GM12874 (cell line): ENCODE results near the gene OR5H6.

Experiments used
- TF ChIP-seq, protein P1 (sequence below): IDR thresholded peaks from 2 replicates; pipeline ENCODE4 v1.5.1; 2011; ENCODE audit warnings: low read depth, mild to moderate bottlenecking, control low read depth, low read length, moderate library complexity; ENCODE audit not compliant: insufficient read depth

The OR5H6 gene

DNA sequence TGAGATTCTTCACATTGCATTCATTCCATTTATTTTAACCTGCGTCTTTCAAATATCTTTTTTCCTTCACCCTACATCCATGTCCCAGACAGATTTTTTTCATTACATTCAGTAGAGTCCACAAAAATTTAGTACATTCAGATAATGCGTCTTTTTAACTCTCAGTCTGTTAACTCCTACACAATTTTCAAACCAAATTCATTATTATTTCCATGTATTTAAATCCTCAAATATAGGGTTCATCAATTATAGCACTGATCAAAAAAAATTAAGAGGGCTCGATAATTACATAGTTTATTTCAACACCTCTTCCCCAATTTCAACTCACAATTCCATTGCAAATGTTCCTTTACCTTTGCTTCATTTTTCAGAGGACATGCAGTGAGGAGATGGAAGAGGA lies at the start of gene OR5H6:
TSS of gene OR5H6 (plus strand) at position 301 of the 400 bp plus-strand sequence. CDS start at position 390, 89 bp downstream.
- TF ChIP-seq, protein P1, sequence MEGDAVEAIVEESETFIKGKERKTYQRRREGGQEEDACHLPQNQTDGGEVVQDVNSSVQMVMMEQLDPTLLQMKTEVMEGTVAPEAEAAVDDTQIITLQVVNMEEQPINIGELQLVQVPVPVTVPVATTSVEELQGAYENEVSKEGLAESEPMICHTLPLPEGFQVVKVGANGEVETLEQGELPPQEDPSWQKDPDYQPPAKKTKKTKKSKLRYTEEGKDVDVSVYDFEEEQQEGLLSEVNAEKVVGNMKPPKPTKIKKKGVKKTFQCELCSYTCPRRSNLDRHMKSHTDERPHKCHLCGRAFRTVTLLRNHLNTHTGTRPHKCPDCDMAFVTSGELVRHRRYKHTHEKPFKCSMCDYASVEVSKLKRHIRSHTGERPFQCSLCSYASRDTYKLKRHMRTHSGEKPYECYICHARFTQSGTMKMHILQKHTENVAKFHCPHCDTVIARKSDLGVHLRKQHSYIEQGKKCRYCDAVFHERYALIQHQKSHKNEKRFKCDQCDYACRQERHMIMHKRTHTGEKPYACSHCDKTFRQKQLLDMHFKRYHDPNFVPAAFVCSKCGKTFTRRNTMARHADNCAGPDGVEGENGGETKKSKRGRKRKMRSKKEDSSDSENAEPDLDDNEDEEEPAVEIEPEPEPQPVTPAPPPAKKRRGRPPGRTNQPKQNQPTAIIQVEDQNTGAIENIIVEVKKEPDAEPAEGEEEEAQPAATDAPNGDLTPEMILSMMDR: no peak

DNA sequence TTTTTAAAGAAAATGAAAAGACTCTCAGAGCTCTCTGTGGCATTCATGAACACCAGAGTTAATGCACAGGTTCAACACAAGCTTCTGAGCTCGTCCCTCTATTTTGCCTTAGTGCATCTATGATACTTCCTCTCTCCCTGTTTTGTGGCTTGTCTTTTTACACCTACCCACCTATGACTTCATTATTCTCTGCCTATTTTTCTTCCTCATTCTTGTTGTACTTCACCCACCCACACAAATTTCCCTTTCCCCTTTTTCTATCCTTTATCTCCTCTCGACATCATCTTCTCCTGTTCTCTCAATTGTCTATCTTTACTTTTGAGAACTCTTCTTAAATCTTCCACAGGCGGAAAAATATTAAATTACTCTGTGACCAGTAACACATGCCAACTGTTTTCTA lies 49.0 kb upstream of the OR5H6 start:
- TF ChIP-seq, protein P1: no peak

DNA sequence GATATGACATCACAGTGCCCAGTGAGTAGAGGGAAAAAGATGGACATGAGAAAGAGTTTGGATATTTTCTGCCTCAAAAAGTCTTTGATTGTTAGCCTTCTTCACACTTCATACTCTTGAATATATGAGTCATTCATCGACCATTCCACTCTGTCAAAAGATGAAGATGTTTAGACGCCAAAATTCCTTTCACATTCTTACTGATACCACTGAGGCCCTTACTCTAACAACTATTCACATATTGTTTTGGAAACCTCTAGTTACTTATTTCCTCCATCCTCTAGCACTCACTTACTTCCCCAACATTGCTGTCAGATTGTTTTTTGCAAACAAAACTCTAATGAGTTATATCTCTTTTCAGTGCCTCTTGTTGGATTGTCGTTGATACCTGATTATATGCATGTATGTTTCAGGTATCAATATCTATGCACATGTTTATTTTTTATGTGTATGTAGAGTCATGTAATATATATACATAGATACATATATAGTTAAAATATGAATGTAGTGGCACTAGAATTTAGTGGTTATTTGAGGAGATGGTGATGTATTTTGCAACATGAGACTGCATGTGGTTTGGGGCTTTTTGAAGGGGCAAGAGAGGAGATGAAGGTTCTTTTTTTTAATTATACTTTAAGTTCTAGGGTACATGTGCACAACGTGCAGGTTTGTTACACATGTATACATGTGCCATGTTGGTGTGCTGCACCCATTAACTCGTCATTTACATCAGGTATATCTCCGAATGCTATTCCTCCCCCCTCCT lies 40.0 kb upstream of the OR5H6 start:
- TF ChIP-seq, protein P1: no peak

DNA sequence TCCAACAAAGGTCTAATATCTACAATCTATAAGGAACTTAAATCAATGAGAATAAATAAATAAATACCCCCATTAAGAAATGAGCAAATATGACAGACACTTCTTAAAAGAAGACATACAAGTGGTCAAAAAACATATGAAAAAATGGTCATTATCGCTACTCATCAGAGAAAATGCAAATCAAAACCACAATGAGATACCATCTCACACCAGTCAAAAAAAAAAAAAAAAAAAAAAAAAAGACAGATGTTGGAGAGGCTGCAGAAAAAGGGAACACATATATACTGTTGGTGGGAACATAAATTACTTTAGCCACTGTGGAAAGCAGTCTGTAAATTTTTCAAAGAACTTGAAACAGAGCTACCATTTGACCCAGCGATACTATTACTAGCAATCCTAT lies 31.6 kb upstream of the OR5H6 start:
- TF ChIP-seq, protein P1: no peak

DNA sequence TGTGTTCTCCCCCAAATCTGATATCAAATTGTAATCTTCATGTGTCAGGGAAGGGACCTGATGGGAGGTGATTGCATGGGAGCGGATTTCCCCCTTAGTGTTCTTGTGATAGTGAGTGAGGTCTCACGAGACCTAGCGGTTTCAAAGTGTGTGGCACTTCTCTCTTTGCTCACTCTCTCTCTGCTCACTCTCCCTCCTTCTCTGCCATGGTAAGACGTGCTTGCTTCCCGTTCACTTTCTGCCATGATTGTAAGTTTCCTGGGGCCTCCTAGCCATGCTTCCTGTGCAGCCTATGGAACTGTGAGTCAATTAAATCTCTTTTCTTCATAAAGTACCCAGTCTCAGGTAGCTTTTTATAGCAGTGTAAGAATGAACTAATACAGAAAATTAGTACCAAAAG lies 30.6 kb upstream of the OR5H6 start:
- TF ChIP-seq, protein P1: no peak

DNA sequence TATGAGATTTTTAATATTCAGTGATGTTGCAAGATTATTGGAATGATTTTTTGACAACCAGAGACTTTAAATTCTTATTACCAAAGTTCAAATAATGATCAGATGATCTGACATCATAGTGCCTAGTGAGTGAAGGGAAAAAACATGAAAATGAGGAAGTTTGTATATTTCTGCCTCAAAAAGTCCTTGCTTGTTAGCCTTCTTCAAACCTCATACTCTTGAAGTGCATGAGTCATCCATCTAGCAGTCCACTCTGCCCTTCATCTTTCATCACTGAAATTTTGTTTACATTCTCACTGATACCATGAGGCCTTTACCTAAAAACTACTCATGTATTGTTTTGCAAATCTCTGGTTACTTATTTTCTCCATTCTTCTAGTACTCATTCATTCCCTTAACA lies 23.9 kb upstream of the OR5H6 start:
- TF ChIP-seq, protein P1: no peak

DNA sequence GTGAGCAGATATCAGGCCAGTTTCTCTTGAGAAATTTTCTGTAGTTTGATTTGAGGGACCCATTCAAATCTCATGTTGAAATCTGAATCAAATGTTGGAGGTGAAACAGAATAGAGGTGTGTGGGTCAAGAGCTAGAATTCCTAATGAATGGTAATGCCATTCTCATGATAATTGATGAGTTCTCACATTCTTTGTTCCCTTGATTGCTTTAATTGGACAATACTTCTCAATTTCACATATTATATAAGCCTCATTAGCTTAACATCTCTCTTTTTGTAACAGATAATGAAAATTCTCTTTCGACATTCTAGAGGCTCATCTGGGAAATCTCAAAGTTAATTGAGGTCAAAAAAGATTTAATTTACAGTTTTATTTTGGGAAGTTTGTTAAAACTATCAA lies 21.9 kb upstream of the OR5H6 start:
- TF ChIP-seq, protein P1: no peak
